Measurements from ENCODE around the gene HDLBP.

- TF ChIP-seq CTCF (IDR thresholded peaks at IDR 0.05; ENCODE audit: low read depth, low read length) (no peak), EZH2phosphoT487 (IDR thresholded peaks at IDR 0.05; ENCODE audit: low read depth) (no peak)
These were observed 107.4 kb downstream of the HDLBP start for GRCh38 chr2:241208058-241208457.

Data from OCI-LY3 (cell line).